ENCODE results near the gene REV3L. TPM values are rescaled to one million over a fixed set of nuclear protein-coding genes. Genes with fewer than 3 reads are reported as not detected.
"Not testable (repeated sequence)": the region's sequence is repeated elsewhere in the genome, so short reads cannot be mapped to it uniquely, and the experiment has no call there.

The REV3L gene
- total RNA-seq, 2 experiments from 2014 or later = 17.0 TPM

DNA sequence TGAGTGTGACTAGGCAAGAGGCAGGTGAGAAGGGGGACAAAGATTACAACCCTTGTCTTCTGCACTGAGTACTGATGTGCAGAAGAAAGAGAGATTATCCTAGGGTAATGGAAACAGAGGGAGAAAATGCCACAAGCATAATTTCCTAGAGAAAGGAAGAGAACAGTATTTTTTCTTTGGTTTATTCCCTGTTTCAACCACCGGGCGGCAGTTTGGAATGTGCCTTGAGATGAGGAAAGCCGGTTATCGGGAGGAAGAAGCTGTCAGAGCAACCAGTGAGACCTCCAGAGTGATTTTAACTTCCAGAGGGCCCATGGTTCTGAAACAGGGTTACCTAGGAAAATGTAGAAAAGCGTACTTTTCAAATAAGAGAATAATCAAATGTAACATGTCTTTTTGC, 121.4 kb downstream of the REV3L start:
- H3K9me3 Mint-ChIP-seq = no peaks in the 10 kb centered on the region
- H3K27me3 Mint-ChIP-seq = no peaks in the 10 kb centered on the region
- peaks cover 2% of the 10 kb centered on the region for H3K36me3 Mint-ChIP-seq
- no peaks in the 10 kb centered on the region for H3K4me1 Mint-ChIP-seq
- no peak overlapping the region for H3K27ac Mint-ChIP-seq
- no peak for DNase-seq
- no peak overlapping the region for H3K4me3 Mint-ChIP-seq

DNA sequence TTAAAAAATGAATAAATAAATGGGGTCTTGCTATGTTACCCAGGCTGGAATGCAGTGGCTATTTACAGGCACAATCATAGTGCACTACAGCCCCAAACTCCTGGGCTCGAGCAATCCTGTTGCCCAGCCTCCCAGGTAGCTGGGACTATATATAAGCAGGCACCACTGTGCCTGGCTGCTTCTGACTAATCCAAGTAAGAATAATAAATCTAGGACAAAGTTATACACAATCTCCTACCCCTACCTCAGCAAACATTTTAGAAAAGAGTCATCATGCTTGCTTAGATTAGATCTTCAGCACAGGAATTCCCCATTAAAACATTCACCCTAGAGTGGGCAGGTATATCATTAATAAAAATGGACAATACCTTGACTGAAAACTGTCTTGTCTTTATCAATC, 124.6 kb downstream of the REV3L start:
- Mint-ChIP-seq H3K27me3 (no peaks in the 10 kb centered on the region), H3K9me3 (no peaks in the 10 kb centered on the region), H3K4me3 (no peak overlapping the region), H3K36me3 (peaks cover 7% of the 10 kb centered on the region), H3K27ac (no peak overlapping the region), H3K4me1 (no peaks in the 10 kb centered on the region)
- no peak for DNase-seq

- peaks cover 7% of the 10 kb centered on the region for H3K36me3 Mint-ChIP-seq
- no peaks in the 10 kb centered on the region for H3K27me3 Mint-ChIP-seq
- no peaks in the 10 kb centered on the region for H3K9me3 Mint-ChIP-seq
- no peak overlapping the region for H3K27ac Mint-ChIP-seq
- H3K4me1 Mint-ChIP-seq = no peaks in the 10 kb centered on the region
- H3K4me3 Mint-ChIP-seq = no peak overlapping the region
- no peak for DNase-seq
Measured at GRCh38 chr6:111357705-111358104, 125.3 kb downstream of the REV3L start.

GRCh38 chr6:111356551-111356950, 126.5 kb downstream of the REV3L start:
- DNase-seq = no peak
- Mint-ChIP-seq H3K27ac (no peak overlapping the region), H3K9me3 (no peaks in the 10 kb centered on the region), H3K4me3 (no peak overlapping the region), H3K36me3 (peaks cover 7% of the 10 kb centered on the region), H3K4me1 (no peaks in the 10 kb centered on the region), H3K27me3 (no peaks in the 10 kb centered on the region)

GRCh38 chr6:111354758-111355555, 128.1 kb downstream of the REV3L start:
- H3K27me3 Mint-ChIP-seq = no peaks in the 10 kb centered on the region
- no peaks in the 10 kb centered on the region for H3K9me3 Mint-ChIP-seq
- no peaks in the 10 kb centered on the region for H3K4me1 Mint-ChIP-seq
- DNase-seq = no peak
- peaks cover 7% of the 10 kb centered on the region for H3K36me3 Mint-ChIP-seq
- H3K27ac Mint-ChIP-seq = no peak overlapping the region
- H3K4me3 Mint-ChIP-seq = no peak overlapping the region

- no peaks in the 10 kb centered on the region for H3K4me1 Mint-ChIP-seq
- H3K36me3 Mint-ChIP-seq = peaks cover 7% of the 10 kb centered on the region
- H3K9me3 Mint-ChIP-seq = no peaks in the 10 kb centered on the region
- no peaks in the 10 kb centered on the region for H3K27me3 Mint-ChIP-seq
- no peak for DNase-seq
- no peak overlapping the region for H3K27ac Mint-ChIP-seq
- no peak overlapping the region for H3K4me3 Mint-ChIP-seq
Measured at GRCh38 chr6:111353912-111354462, 129.0 kb downstream of the REV3L start.

DNA sequence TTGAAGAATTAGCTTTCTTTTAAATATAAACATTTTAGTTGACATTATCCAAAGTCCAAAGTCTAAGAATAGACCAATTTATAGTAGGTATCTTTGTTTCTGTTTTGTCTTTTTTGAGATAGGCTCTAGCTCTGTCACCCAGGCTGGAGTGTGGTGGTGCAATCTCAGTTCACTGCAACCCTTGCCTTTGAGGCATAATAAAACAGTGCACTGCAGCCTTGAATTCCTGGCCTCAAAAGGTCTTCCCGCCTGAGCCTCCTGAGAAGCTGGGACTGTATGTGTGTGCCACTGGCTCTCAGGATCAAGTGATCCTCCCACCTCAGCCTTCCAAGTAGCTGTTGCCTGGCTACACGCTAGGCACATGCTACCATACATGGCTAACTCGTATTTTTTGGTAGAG, 135.4 kb downstream of the REV3L start:
- Mint-ChIP-seq H3K27me3 (no peaks in the 10 kb centered on the region), H3K9me3 (no peaks in the 10 kb centered on the region), H3K4me1 (peaks cover 3% of the 10 kb centered on the region), H3K36me3 (peaks cover 2% of the 10 kb centered on the region), H3K4me3 (no peak overlapping the region), H3K27ac (no peak overlapping the region)
- no peak for DNase-seq

DNA sequence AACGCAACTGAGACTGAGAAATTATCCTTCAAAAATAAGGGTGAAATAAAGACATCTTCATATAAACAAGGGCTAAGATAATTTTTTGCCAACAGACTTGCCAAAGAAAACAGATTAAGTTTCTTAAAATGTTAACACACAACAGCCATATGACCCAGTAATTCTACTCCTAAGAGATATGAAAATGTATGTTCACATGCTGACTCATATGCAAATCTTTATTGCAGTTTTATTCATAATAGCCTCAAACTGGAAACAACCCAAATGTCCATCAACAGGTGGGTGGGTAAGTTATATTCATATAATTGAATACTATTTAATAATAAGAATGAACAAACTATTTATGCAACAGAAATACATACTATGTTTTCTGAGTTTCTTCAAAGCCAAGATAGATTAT, 140.1 kb downstream of the REV3L start:
- Mint-ChIP-seq H3K27me3 (no peaks in the 10 kb centered on the region), H3K36me3 (peaks cover 12% of the 10 kb centered on the region), H3K9me3 (no peaks in the 10 kb centered on the region), H3K4me1 (peaks cover 12% of the 10 kb centered on the region), H3K27ac (no peak overlapping the region), H3K4me3 (no peak overlapping the region)
- DNase-seq = no peak

DNA sequence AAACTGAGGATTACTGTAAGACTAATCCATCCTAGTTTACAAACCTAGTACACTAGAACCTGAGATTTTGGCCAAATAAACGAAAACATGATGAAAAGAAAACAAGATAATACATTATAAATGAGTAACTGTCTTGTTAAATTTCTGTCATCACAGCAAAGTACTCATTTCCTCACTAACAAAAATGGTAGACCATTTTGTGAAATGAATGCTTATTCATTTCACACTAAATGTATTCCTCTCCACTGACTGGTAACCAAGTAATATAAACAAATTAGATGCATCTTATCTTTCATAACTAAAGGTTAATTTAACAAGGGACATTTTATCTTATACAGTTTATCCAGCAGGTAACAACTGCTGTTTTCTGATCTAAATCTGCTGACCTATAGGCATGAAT, 143.7 kb downstream of the REV3L start:
- H3K36me3 Mint-ChIP-seq = peaks cover 16% of the 10 kb centered on the region
- no peaks in the 10 kb centered on the region for H3K9me3 Mint-ChIP-seq
- peak overlapping the region; percentile 25 for H3K27ac Mint-ChIP-seq
- peaks cover 12% of the 10 kb centered on the region for H3K4me1 Mint-ChIP-seq
- no peak overlapping the region for H3K4me3 Mint-ChIP-seq
- H3K27me3 Mint-ChIP-seq = no peaks in the 10 kb centered on the region
- no peak for DNase-seq

GRCh38 chr6:111338843-111339242, 144.2 kb downstream of the REV3L start:
- no peaks in the 10 kb centered on the region for H3K9me3 Mint-ChIP-seq
- no peaks in the 10 kb centered on the region for H3K27me3 Mint-ChIP-seq
- H3K36me3 Mint-ChIP-seq = peaks cover 16% of the 10 kb centered on the region
- no peak overlapping the region for H3K4me3 Mint-ChIP-seq
- DNase-seq = no peak
- H3K27ac Mint-ChIP-seq = peak overlapping the region; percentile 25
- H3K4me1 Mint-ChIP-seq = peaks cover 12% of the 10 kb centered on the region

DNA sequence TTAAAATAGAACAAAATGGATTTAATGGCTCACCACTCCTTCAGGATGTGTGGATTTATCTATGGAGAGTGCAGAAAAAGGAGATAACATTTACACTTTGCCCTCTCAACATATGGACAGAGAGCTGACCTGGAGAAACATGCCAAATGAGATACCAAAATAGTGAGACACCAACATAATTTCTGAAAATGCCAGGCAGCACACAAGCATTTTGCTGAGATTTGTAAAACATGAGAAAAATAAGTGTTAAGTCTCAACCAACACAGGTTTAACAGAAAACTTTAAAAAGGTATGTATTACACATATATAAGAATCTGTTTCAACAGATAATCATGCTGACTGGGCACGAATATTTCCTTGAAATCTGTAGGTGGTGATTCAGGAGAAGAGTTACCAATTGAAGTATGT, 145.2 kb downstream of the REV3L start:
- Mint-ChIP-seq H3K9me3 (no peaks in the 10 kb centered on the region), H3K27ac (no peak overlapping the region), H3K4me1 (peaks cover 11% of the 10 kb centered on the region), H3K4me3 (no peak overlapping the region), H3K36me3 (peaks cover 19% of the 10 kb centered on the region), H3K27me3 (no peaks in the 10 kb centered on the region)
- DNase-seq = no peak

- no peaks in the 10 kb centered on the region for H3K27me3 Mint-ChIP-seq
- no peak overlapping the region for H3K4me3 Mint-ChIP-seq
- H3K4me1 Mint-ChIP-seq = no peaks in the 10 kb centered on the region
- H3K27ac Mint-ChIP-seq = no peak overlapping the region
- peaks cover 22% of the 10 kb centered on the region for H3K36me3 Mint-ChIP-seq
- no peaks in the 10 kb centered on the region for H3K9me3 Mint-ChIP-seq
- DNase-seq = no peak
Measured at GRCh38 chr6:111329882-111330633, 153.0 kb downstream of the REV3L start.

- DNase-seq = no peak
- Mint-ChIP-seq H3K4me3 (no peak overlapping the region), H3K27me3 (no peaks in the 10 kb centered on the region), H3K9me3 (no peaks in the 10 kb centered on the region), H3K27ac (no peak overlapping the region), H3K36me3 (peaks cover 21% of the 10 kb centered on the region), H3K4me1 (no peaks in the 10 kb centered on the region)
Measured at GRCh38 chr6:111326563-111326962, 156.5 kb downstream of the REV3L start.

DNA sequence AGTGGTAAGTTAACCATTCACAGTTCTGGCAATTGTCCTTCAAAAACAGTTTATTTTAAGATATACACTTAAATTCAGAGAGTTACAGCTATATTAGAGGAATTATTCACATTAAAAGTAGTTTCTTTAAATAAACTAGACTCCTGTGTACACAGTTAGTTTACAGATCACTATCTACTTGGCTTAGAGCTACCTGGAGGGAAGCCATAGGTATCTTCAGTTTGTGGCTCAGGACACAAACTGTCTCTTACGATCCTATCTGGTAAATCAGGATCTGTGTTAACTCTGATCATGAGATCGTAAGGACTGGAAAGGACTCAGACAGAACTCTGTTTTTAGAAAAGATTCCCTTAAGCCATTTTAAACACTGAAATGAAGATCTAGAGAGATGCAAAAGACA, 160.9 kb downstream of the REV3L start:
- H3K27ac Mint-ChIP-seq = no peak overlapping the region
- no peaks in the 10 kb centered on the region for H3K27me3 Mint-ChIP-seq
- H3K4me3 Mint-ChIP-seq = no peak overlapping the region
- no peak for DNase-seq
- peaks cover 21% of the 10 kb centered on the region for H3K36me3 Mint-ChIP-seq
- no peaks in the 10 kb centered on the region for H3K4me1 Mint-ChIP-seq
- no peaks in the 10 kb centered on the region for H3K9me3 Mint-ChIP-seq

- not testable (repeated sequence) for H3K27me3 Mint-ChIP-seq, H3K27ac Mint-ChIP-seq, H3K4me1 Mint-ChIP-seq, H3K9me3 Mint-ChIP-seq, DNase-seq, H3K4me3 Mint-ChIP-seq
- peaks cover 44% of the 10 kb centered on the region for H3K36me3 Mint-ChIP-seq
Measured at GRCh38 chr6:111307950-111308349, 175.1 kb downstream of the REV3L start.

All from activated naive CD8-positive, alpha-beta T cell treated with anti-CD3 and anti-CD28 coated beads for 36 hours (primary cell).